Parietal lobe (tissue), 1 donor: ENCODE measurements around the gene KCNK17. TPM values are rescaled to one million over a fixed set of nuclear protein-coding genes. Genes with fewer than 3 reads are reported as not detected.

ENCODE experiments used
- total RNA-seq: library from RNA; depleted of rRNA; stranded (reverse); fragments of >200 nt; gene quantifications from one replicate; pipeline ENCODE4 v1.2.3, GENCODE V29; 2014

Gene KCNK17, protein sequence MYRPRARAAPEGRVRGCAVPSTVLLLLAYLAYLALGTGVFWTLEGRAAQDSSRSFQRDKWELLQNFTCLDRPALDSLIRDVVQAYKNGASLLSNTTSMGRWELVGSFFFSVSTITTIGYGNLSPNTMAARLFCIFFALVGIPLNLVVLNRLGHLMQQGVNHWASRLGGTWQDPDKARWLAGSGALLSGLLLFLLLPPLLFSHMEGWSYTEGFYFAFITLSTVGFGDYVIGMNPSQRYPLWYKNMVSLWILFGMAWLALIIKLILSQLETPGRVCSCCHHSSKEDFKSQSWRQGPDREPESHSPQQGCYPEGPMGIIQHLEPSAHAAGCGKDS
- not detected for total RNA-seq

GRCh38 chr6:39314273-39314795, at the start of gene KCNK17:
Gene KCNK17 (minus strand): TSS chr6:39314419. CDS start chr6:39314320, 99 bp downstream.

DNA sequence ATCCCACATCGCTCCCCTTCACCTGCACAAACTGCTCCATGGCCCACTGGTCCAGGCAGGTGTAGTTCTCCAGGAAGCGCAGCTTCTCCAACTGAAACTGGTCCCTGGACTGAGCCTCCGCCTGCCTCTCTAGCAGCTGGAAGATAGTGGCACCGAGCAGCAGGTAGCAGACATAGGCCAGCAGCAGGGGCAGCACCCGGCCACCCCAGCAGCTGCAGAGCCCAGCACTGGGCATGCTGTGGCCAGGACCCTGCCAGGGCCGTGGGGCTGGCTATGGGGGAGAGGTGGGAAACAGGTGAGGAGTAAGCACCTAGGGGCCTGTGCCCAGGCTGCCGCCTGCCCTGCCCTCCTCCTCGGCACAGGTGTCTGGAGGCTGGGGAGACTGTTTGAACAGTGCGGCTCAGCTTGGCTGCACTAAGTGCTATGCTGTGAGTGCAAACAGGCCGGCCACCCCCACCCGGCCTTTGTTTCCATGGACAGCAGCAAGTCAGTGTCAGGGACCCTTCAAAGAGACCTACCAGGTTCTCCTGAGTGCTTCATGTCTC, 8.2 kb upstream of the KCNK17 start, which contains the start of gene KCNK16:
KCNK16 (minus strand) TSS at position 397 of the 545 bp plus-strand sequence; CDS start at position 235, 162 bp downstream.

Other genes starting within 250 kb of the KCNK17 start
- 24.1 TPM for gene SAYSD1, start 199.2 kb downstream of the KCNK17 start, total RNA-seq
- gene KCNK5, start 84.9 kb downstream of the KCNK17 start, total RNA-seq, result not detected
- not detected for gene KCNK16, start 8.3 kb upstream of the KCNK17 start, total RNA-seq